HEK293 (cell line): ENCODE data around the gene ANKRD23.

Experiments
- HOXA7 ChIP-seq: sonication (generic); formaldehyde crosslinking; IDR thresholded peaks from 2 replicates; pipeline ENCODE4 v1.8.1; 2022; ENCODE audit warnings: missing genetic modification reagents, borderline replicate concordance
- REPIN1 ChIP-seq: fragments of 450-650 bp; formaldehyde crosslinking; IDR thresholded peaks from 2 replicates; pipeline ENCODE4 v1.5.1; 2017; ENCODE audit warnings: missing biosample characterization, missing genetic modification characterization, low read depth
- ZFP37 ChIP-seq: fragments of 450-650 bp; formaldehyde crosslinking; IDR thresholded peaks from 2 replicates; pipeline ENCODE4 v1.5.1; 2016; ENCODE audit warnings: missing biosample characterization, missing genetic modification characterization
- ZFP41 ChIP-seq: fragments of 450-650 bp; formaldehyde crosslinking; IDR thresholded peaks from 2 replicates; pipeline ENCODE4 v1.5.1; 2016; ENCODE audit warnings: missing biosample characterization, missing genetic modification characterization, borderline replicate concordance
- ZNF157 ChIP-seq: fragments of 450-650 bp; formaldehyde crosslinking; IDR thresholded peaks from 2 replicates; pipeline ENCODE4 v1.5.1; 2016; ENCODE audit warnings: missing biosample characterization, missing genetic modification characterization
- ZNF184 ChIP-seq: fragments of 450-650 bp; IDR thresholded peaks from 2 replicates; pipeline ENCODE4 v1.5.1; 2018; ENCODE audit warnings: missing biosample characterization, mild to moderate bottlenecking, missing genetic modification characterization
- ZNF488 ChIP-seq: fragments of 450-650 bp; formaldehyde crosslinking; IDR thresholded peaks from 2 replicates; pipeline ENCODE4 v1.5.1; 2016; ENCODE audit warnings: missing biosample characterization, missing genetic modification characterization
- TF ChIP-seq, protein P1 (sequence below): fragments of 450-650 bp; formaldehyde crosslinking; IDR thresholded peaks from 2 replicates; pipeline ENCODE4 v1.5.1; 2016; ENCODE audit warnings: missing biosample characterization, missing genetic modification characterization
- TF ChIP-seq, protein P2 (sequence below): fragments of 450-650 bp; formaldehyde crosslinking; IDR thresholded peaks from 2 replicates; pipeline ENCODE4 v1.5.1; 2016; ENCODE audit warnings: missing biosample characterization, missing genetic modification characterization

DNA sequence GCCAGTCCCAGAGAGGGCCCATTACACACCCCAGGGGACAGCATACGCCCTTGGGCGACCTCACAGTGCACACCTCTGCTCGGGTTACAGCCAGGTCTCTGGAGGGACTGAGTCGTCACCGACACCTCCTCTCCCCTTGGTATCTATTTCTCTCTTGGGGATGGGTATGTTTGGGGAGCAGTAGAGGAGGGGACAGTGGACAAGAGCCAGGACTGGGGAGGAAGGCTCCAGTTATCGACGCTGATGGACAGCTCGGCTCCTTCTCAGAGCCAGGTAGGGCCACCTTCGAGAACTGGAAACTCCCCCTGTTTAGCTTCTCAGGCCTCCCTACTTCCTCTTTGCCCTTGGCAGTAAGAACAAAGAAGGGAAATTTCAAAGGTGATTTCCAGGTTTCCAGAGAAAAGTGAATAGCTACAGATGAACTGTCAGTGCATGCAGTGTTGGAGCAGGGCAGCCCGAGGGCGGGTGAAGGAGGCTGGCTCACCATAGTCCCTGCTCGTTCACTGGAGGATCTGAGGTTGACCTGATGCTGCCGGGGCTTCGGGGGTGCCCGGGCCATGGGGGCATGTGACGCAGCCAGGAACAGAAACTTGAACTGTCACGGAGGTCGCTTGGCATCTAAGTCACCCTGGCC is 30.5 kb upstream of the ANKRD23 start:
- TF ChIP-seq, protein P1, sequence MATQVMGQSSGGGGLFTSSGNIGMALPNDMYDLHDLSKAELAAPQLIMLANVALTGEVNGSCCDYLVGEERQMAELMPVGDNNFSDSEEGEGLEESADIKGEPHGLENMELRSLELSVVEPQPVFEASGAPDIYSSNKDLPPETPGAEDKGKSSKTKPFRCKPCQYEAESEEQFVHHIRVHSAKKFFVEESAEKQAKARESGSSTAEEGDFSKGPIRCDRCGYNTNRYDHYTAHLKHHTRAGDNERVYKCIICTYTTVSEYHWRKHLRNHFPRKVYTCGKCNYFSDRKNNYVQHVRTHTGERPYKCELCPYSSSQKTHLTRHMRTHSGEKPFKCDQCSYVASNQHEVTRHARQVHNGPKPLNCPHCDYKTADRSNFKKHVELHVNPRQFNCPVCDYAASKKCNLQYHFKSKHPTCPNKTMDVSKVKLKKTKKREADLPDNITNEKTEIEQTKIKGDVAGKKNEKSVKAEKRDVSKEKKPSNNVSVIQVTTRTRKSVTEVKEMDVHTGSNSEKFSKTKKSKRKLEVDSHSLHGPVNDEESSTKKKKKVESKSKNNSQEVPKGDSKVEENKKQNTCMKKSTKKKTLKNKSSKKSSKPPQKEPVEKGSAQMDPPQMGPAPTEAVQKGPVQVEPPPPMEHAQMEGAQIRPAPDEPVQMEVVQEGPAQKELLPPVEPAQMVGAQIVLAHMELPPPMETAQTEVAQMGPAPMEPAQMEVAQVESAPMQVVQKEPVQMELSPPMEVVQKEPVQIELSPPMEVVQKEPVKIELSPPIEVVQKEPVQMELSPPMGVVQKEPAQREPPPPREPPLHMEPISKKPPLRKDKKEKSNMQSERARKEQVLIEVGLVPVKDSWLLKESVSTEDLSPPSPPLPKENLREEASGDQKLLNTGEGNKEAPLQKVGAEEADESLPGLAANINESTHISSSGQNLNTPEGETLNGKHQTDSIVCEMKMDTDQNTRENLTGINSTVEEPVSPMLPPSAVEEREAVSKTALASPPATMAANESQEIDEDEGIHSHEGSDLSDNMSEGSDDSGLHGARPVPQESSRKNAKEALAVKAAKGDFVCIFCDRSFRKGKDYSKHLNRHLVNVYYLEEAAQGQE: no peak
- TF ChIP-seq ZFP37 (tag by site-specific recombination) (no peak), HOXA7 (CRISPR knock-in tag) (no peak), ZNF488 (no peak), ZNF184 (tag by site-specific recombination) (no peak), REPIN1 (no peak), ZNF157 (tag by site-specific recombination) (no peak), ZFP41 (tag by site-specific recombination) (no peak)
- TF ChIP-seq, protein P2, sequence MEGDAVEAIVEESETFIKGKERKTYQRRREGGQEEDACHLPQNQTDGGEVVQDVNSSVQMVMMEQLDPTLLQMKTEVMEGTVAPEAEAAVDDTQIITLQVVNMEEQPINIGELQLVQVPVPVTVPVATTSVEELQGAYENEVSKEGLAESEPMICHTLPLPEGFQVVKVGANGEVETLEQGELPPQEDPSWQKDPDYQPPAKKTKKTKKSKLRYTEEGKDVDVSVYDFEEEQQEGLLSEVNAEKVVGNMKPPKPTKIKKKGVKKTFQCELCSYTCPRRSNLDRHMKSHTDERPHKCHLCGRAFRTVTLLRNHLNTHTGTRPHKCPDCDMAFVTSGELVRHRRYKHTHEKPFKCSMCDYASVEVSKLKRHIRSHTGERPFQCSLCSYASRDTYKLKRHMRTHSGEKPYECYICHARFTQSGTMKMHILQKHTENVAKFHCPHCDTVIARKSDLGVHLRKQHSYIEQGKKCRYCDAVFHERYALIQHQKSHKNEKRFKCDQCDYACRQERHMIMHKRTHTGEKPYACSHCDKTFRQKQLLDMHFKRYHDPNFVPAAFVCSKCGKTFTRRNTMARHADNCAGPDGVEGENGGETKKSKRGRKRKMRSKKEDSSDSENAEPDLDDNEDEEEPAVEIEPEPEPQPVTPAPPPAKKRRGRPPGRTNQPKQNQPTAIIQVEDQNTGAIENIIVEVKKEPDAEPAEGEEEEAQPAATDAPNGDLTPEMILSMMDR (tag by site-specific recombination): no peak
